OCI-LY7 (cell line): ENCODE data around the gene NEB. TPM values are rescaled to one million over a fixed set of nuclear protein-coding genes. Genes with fewer than 3 reads are reported as not detected.
A peak's percentile ranks its signal among the peaks of the same experiment; 100 is the strongest.

Source experiments
- BruUV-seq: library from RNA; stranded (reverse); fragments of 400-500 nt; replicated peaks from 2 replicates; lab custom pipeline; 2021; lab: Mats Ljungman, UMichigan
- CTCF ChIA-PET: fragments of 300-600 bp; sonication (Branson Sonifier 250); formaldehyde crosslinking; loops from one replicate; lab custom pipeline; 2022; ENCODE audit warnings: antibody characterized with exemption; ENCODE audit not compliant: unreplicated experiment; lab: Charles Lee
- POLR2A ChIA-PET: fragments of 300-600 bp; sonication (Branson Sonifier 250); formaldehyde crosslinking; loops from one replicate; lab custom pipeline; 2022; ENCODE audit warnings: antibody characterized with exemption; lab: Charles Lee
- DNase-seq: peaks from one replicate; pipeline ENCODE4 v3.0.0-alpha.2; 2015; ENCODE audit warnings: low spot score
- H2AFZ ChIP-seq: fragments of 200-600 bp; sonication (generic), shearing (Covaris generic); 2 replicates; pipeline ENCODE4 v1.6.1; 2014; ENCODE audit warnings: mild to moderate bottlenecking, antibody characterized with exemption, low read length, moderate library complexity
- H3K27ac ChIP-seq: fragments of 200-600 bp; sonication (generic); 2 replicates; pipeline ENCODE4 v1.5.1; 2014; ENCODE audit warnings: mixed run types, low read depth, mild to moderate bottlenecking, moderate library complexity, low read length, inconsistent platforms; ENCODE audit not compliant: poor library complexity, severe bottlenecking
- H3K36me3 ChIP-seq: fragments of 200-600 bp; sonication (generic); 2 replicates; pipeline ENCODE4 v1.6.1; 2014; ENCODE audit warnings: mild to moderate bottlenecking, antibody characterized with exemption, low read length, moderate library complexity, mixed read lengths; ENCODE audit not compliant: insufficient read depth
- H3K4me1 ChIP-seq: fragments of 200-600 bp; sonication (generic); 2 replicates; pipeline ENCODE4 v1.5.1; 2014; ENCODE audit warnings: mild to moderate bottlenecking, low read length; ENCODE audit not compliant: insufficient read depth, poor library complexity, severe bottlenecking
- H3K4me2 ChIP-seq: fragments of 200-600 bp; sonication (generic); 2 replicates; pipeline ENCODE4 v1.6.1; 2014; ENCODE audit warnings: mild to moderate bottlenecking, low read length
- H3K4me3 ChIP-seq: fragments of 200-600 bp; sonication (generic); 2 replicates; pipeline ENCODE4 v1.5.1; 2014; ENCODE audit warnings: mild to moderate bottlenecking, low read depth, low read length; ENCODE audit not compliant: poor library complexity, severe bottlenecking
- H3K79me2 ChIP-seq: fragments of 200-600 bp; sonication (generic); 2 replicates; pipeline ENCODE4 v1.6.1; 2016; ENCODE audit warnings: low read depth, mild to moderate bottlenecking, low read length, moderate library complexity, mixed read lengths; ENCODE audit not compliant: insufficient read depth
- H3K9me2 ChIP-seq: fragments of 200-600 bp; sonication (generic); 2 replicates; pipeline ENCODE4 v1.6.1; 2016; ENCODE audit warnings: mild to moderate bottlenecking, low read length, mixed read lengths; ENCODE audit not compliant: insufficient read depth
- H3K9me3 ChIP-seq: fragments of 200-600 bp; sonication (generic); 2 replicates; pipeline ENCODE4 v1.6.1; 2014; ENCODE audit warnings: mild to moderate bottlenecking, mixed run types, low read length, mixed read lengths
- H4K20me1 ChIP-seq: fragments of 200-600 bp; sonication (generic); 2 replicates; pipeline ENCODE4 v1.6.1; 2014; ENCODE audit warnings: mild to moderate bottlenecking, antibody characterized with exemption, low read length, moderate library complexity, mixed read lengths; ENCODE audit not compliant: insufficient read depth
- CTCF ChIP-seq: fragments of 200-600 bp; sonication (generic); conservative IDR thresholded peaks from 2 replicates; pipeline ENCODE4 v1.5.1; 2014; ENCODE audit warnings: mild to moderate bottlenecking, antibody characterized with exemption, low read length, moderate library complexity, mixed read lengths
- EZH2phosphoT487 ChIP-seq: fragments of 200-600 bp; sonication (generic); IDR thresholded peaks from 2 replicates; pipeline ENCODE4 v1.6.1; 2018; ENCODE audit warnings: low read depth, borderline replicate concordance, mild to moderate bottlenecking, mixed run types, antibody characterized with exemption, low read length, moderate library complexity, mixed read lengths
- intact Hi-C: fragments of 100-400 bp; cut with micrococcal nuclease; formaldehyde crosslinking; loops from one replicate; pipeline ENCODE4 v1.10.0; 2022; ENCODE audit not compliant: unreplicated experiment
- total RNA-seq, 2 experiments: library from RNA; depleted of rRNA in 1 of 2; stranded (reverse); fragments of >200 nt in 1 of 2; shearing (Covaris generic) in 1 of 2; gene quantifications; 2 replicates each; pipeline ENCODE4 v1.2.3, GENCODE V29; 2014 to 2022

NEB gene
- total RNA-seq, 2 experiments from 2014 or later, result 0.04 to 0.38 TPM

- Histone ChIP-seq H3K4me1 (peaks cover 35% of the 10 kb centered on the region), H3K9me2 (no peaks in the 10 kb centered on the region), H2AFZ (peak overlapping the region; percentile 72), H3K27ac (peak overlapping the region; percentile 52), H3K36me3 (peaks cover 3% of the 10 kb centered on the region; the same call in 1 of the 2 replicates), H4K20me1 (no peaks in the 10 kb centered on the region), H3K4me3 (no peak overlapping the region), H3K9me3 (no peaks in the 10 kb centered on the region), H3K79me2 (no peaks in the 10 kb centered on the region), H3K4me2 (peak overlapping the region; percentile 48; the same call in 1 of the 2 replicates)
- intact Hi-C loops, result no loop called here
- DNase-seq, result no peak
- TF ChIP-seq EZH2phosphoT487, result no peak
- no peak for TF ChIP-seq CTCF
- ChIA-PET POLR2A (interaction anchor here (0.6 to 1.6 kb wide), 3 partner anchors 13 to 39 kb away, joined by 4 read pairs; no protein-coding TSS in a partner anchor), CTCF (interaction anchor here (0.6 kb wide), 1 partner anchor 285 kb away, joined by 3 read pairs; no protein-coding TSS in a partner anchor)
- no TSS peak for BruUV-seq
These were observed 31.6 kb upstream of the NEB start for GRCh38 chr2:151765760-151766410.

- Histone ChIP-seq H3K4me2 (no peak overlapping the region), H3K4me3 (no peak overlapping the region), H4K20me1 (no peaks in the 10 kb centered on the region), H3K9me2 (no peaks in the 10 kb centered on the region), H2AFZ (no peak overlapping the region), H3K9me3 (no peaks in the 10 kb centered on the region), H3K36me3 (no peaks in the 10 kb centered on the region), H3K4me1 (peaks cover 22% of the 10 kb centered on the region), H3K27ac (no peak overlapping the region), H3K79me2 (no peaks in the 10 kb centered on the region)
- CTCF ChIA-PET, result no interaction called here
- intact Hi-C loops, result no loop called here
- TF ChIP-seq CTCF (no peak), EZH2phosphoT487 (no peak)
- DNase-seq, result no peak
- POLR2A ChIA-PET, result interaction anchor here (1.7 kb wide), 1 partner anchor 8 kb away, joined by 3 read pairs; no protein-coding TSS in a partner anchor
- BruUV-seq, result no TSS peak
These were observed 28.4 kb upstream of the NEB start for GRCh38 chr2:151762694-151763093.

- CTCF ChIA-PET, result no interaction called here
- Histone ChIP-seq H3K4me2 (no peak overlapping the region), H3K4me1 (peaks cover 12% of the 10 kb centered on the region), H3K79me2 (no peaks in the 10 kb centered on the region), H4K20me1 (no peaks in the 10 kb centered on the region), H2AFZ (no peak overlapping the region), H3K27ac (no peak overlapping the region), H3K4me3 (no peak overlapping the region), H3K9me3 (no peaks in the 10 kb centered on the region), H3K36me3 (no peaks in the 10 kb centered on the region), H3K9me2 (no peaks in the 10 kb centered on the region)
- POLR2A ChIA-PET, result interaction anchor here (1.7 kb wide), 1 partner anchor 9 kb away, joined by 3 read pairs; no protein-coding TSS in a partner anchor
- intact Hi-C loops, result no loop called here
- no TSS peak for BruUV-seq
- TF ChIP-seq CTCF (no peak), EZH2phosphoT487 (no peak)
- DNase-seq, result no peak
These were observed 27.4 kb upstream of the NEB start for GRCh38 chr2:151761687-151762086.
